Bronchial epithelial cell (primary cell): ENCODE results near the gene RBM12. TPM values are rescaled to one million over a fixed set of nuclear protein-coding genes. Genes with fewer than 3 reads are reported as not detected.

Experiments
- DNase-seq: peaks from one replicate; pipeline ENCODE4 v3.0.0-alpha.2; 2010; ENCODE audit warnings: low read depth
- FAIRE-seq: peaks from 2 replicates; lab custom pipeline; 2011; peaks lifted over from hg19 to GRCh38; lab: Jason Lieb, UNC
- H3K27me3 ChIP-seq: 2 replicates; pipeline ENCODE4 v1.5.1; 2011; ENCODE audit warnings: low read length; ENCODE audit not compliant: control insufficient read depth, insufficient read depth
- H3K36me3 ChIP-seq: 2 replicates; pipeline ENCODE4 v1.5.1; 2011; ENCODE audit warnings: low read length; ENCODE audit not compliant: control insufficient read depth, insufficient read depth
- H3K4me3 ChIP-seq: 2 replicates; pipeline ENCODE4 v1.5.1; 2011; ENCODE audit warnings: mild to moderate bottlenecking, low read depth, low read length, control low read depth
- CTCF ChIP-seq: IDR thresholded peaks from 2 replicates; pipeline ENCODE4 v1.5.1; 2011; ENCODE audit warnings: mild to moderate bottlenecking, moderate library complexity, low read length, control low read depth, inconsistent platforms; ENCODE audit not compliant: insufficient read depth, severe bottlenecking
- total RNA-seq: library from RNA; depleted of rRNA; stranded (reverse); fragments of >200 nt; gene quantifications from 2 replicates; pipeline ENCODE4 v1.2.1, GENCODE V29; 2014

The RBM12 gene
- total RNA-seq, 1 donor from 2014 or later: 40.0 TPM

GRCh38 chr20:35702824-35703695, 38.4 kb upstream of the RBM12 start:
- H3K27me3 ChIP-seq: no peaks in the 10 kb centered on the region
- DNase-seq (no peak), FAIRE-seq (no peak)
- no peak for TF ChIP-seq CTCF
- H3K4me3 ChIP-seq: no peak overlapping the region
- peaks cover 8% of the 10 kb centered on the region for H3K36me3 ChIP-seq

GRCh38 chr20:35702051-35702823, 37.5 kb upstream of the RBM12 start:
- FAIRE-seq: no peak
- no peak for TF ChIP-seq CTCF
- DNase-seq: no peak
- peaks cover 8% of the 10 kb centered on the region for H3K36me3 ChIP-seq
- H3K27me3 ChIP-seq: no peaks in the 10 kb centered on the region
- H3K4me3 ChIP-seq: no peak overlapping the region

- no peak for TF ChIP-seq CTCF
- H3K4me3 ChIP-seq: no peak overlapping the region
- H3K27me3 ChIP-seq: no peaks in the 10 kb centered on the region
- DNase-seq: peak; percentile 15
- peaks cover 9% of the 10 kb centered on the region for H3K36me3 ChIP-seq
- FAIRE-seq: no peak
Observed at GRCh38 chr20:35700625-35701148, 36.0 kb upstream of the RBM12 start.

- no peaks in the 10 kb centered on the region for H3K27me3 ChIP-seq
- no peak for TF ChIP-seq CTCF
- H3K4me3 ChIP-seq: peak overlapping the region; percentile 97
- no peak for DNase-seq
- no peak for FAIRE-seq
- H3K36me3 ChIP-seq: peaks cover 10% of the 10 kb centered on the region
Observed at GRCh38 chr20:35699957-35700624, 35.4 kb upstream of the RBM12 start.

- H3K36me3 ChIP-seq: peaks cover 6% of the 10 kb centered on the region
- H3K27me3 ChIP-seq: no peaks in the 10 kb centered on the region
- FAIRE-seq: no peak
- peak within 1 kb of the TSS; percentile 97 for H3K4me3 ChIP-seq
- peak; percentile 20 for TF ChIP-seq CTCF
- peak; percentile 59 for DNase-seq
Observed at GRCh38 chr20:35699127-35699956, 34.6 kb upstream of the RBM12 start, which contains the start of the genes NFS1 and ROMO1. Gene NFS1 (minus strand): TSS chr20:35699352. CDS start chr20:35699288, 64 bp downstream. Gene ROMO1 (plus strand): TSS chr20:35699405. CDS start chr20:35699633, 228 bp downstream.
